PFSK-1 (cell line): ENCODE results near the gene ACIN1.

Experiments used
- FOXP2 ChIP-seq: optimal IDR thresholded peaks from 2 replicates; pipeline ENCODE3; 2011; ENCODE audit warnings: borderline replicate concordance, control low read depth, inconsistent platforms; ENCODE audit not compliant: insufficient read depth; ENCODE audit errors: extremely low read length, extremely low read depth
- POLR2AphosphoS5 ChIP-seq: IDR thresholded peaks from 2 replicates; pipeline ENCODE4 v1.6.1; 2012; ENCODE audit warnings: low read depth, mild to moderate bottlenecking, control low read depth, low read length, moderate library complexity
- TAF1 ChIP-seq: IDR thresholded peaks from 2 replicates; pipeline ENCODE4 v1.6.1; 2012; ENCODE audit warnings: low read length, control low read depth, borderline replicate concordance; ENCODE audit not compliant: insufficient read depth
- TF ChIP-seq, protein P1 (sequence below), 2 experiments: IDR thresholded peaks; 2 replicates each; pipeline versions ENCODE4 v1.6.1 to v1.8.0; 2011 to 2012; ENCODE audit warnings: low read depth in 2 of 2, low read length in 2 of 2, control low read depth in 1 of 2, inconsistent platforms in 1 of 2, mild to moderate bottlenecking in 1 of 2, moderate library complexity in 1 of 2; ENCODE audit not compliant: insufficient read depth in 1 of 2

DNA sequence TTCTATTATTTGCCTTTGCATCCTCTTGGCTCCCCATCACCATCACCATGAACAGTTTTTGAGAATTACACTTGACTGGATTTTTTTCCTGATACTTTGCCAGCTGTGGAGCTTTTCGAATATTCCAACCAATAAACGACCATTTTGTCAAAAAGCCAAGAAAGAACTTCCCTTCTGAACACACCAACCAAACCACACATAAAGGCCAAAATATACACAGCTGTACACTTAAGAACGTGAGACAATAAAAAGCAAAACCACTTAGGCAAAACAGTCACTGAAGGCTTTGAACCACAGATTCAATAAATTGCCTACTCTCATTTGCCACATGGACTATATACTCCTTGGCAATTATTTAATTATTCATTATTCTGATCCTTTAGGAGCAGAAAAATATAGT lies 86.1 kb downstream of the ACIN1 start:
- TF ChIP-seq POLR2AphosphoS5 (no peak), TAF1 (no peak), FOXP2 (no peak)
- TF ChIP-seq, protein P1, sequence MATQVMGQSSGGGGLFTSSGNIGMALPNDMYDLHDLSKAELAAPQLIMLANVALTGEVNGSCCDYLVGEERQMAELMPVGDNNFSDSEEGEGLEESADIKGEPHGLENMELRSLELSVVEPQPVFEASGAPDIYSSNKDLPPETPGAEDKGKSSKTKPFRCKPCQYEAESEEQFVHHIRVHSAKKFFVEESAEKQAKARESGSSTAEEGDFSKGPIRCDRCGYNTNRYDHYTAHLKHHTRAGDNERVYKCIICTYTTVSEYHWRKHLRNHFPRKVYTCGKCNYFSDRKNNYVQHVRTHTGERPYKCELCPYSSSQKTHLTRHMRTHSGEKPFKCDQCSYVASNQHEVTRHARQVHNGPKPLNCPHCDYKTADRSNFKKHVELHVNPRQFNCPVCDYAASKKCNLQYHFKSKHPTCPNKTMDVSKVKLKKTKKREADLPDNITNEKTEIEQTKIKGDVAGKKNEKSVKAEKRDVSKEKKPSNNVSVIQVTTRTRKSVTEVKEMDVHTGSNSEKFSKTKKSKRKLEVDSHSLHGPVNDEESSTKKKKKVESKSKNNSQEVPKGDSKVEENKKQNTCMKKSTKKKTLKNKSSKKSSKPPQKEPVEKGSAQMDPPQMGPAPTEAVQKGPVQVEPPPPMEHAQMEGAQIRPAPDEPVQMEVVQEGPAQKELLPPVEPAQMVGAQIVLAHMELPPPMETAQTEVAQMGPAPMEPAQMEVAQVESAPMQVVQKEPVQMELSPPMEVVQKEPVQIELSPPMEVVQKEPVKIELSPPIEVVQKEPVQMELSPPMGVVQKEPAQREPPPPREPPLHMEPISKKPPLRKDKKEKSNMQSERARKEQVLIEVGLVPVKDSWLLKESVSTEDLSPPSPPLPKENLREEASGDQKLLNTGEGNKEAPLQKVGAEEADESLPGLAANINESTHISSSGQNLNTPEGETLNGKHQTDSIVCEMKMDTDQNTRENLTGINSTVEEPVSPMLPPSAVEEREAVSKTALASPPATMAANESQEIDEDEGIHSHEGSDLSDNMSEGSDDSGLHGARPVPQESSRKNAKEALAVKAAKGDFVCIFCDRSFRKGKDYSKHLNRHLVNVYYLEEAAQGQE (IDR thresholded peaks at IDR 0.05; ENCODE audit: insufficient read depth in 1 of 2, low read depth in 2 of 2, low read length in 2 of 2): no peak
